OCI-LY3 (cell line): Measurements from ENCODE around the gene ATP8A2.

Source experiments
- EZH2phosphoT487 ChIP-seq: fragments of 200-600 bp; shearing (Covaris generic); IDR thresholded peaks from 2 replicates; pipeline ENCODE4 v1.6.1; 2018; ENCODE audit warnings: antibody characterized with exemption, mixed run types, low read depth
- TF ChIP-seq, protein P1 (sequence below): fragments of 200-600, 300-600 bp; sonication (generic); IDR thresholded peaks from 2 replicates; pipeline ENCODE4 v1.5.1; 2014; ENCODE audit warnings: antibody characterized with exemption, low read length, low read depth

DNA sequence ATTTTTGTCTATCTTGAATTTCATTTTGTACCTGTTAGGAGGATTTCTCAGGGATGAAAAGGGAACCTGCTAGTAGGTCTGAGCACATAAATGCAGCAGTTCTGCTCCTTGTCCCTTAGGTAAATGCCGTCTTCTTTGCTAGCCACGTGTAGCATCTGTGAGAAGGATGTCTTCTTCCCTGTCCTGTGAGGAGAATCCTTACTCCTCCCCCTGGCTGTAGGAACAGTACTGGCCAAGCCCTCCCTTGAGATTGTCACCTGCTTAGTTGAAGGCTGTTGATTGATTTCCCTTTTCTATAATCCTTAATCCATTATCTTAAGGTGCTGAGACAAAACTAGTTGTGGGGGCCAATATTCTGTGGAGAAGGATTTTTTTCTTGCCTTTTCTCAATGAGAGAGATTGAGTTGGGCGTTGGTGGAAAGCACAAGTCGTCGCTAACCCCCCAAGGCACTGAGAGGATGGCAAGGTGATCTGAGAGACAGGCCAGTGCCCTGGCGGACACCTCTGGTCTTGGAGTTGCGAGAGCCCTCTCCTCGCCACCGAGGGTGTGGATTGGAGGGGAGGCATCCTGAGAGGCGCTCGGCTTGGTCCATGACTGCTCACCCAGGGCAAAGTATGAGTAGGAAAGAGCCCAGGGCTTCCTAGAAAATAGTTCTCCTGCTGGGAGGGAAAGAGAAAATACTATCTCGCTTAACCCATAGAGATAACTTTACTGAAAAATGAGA is 216.7 kb downstream of the ATP8A2 start:
- TF ChIP-seq, protein P1, sequence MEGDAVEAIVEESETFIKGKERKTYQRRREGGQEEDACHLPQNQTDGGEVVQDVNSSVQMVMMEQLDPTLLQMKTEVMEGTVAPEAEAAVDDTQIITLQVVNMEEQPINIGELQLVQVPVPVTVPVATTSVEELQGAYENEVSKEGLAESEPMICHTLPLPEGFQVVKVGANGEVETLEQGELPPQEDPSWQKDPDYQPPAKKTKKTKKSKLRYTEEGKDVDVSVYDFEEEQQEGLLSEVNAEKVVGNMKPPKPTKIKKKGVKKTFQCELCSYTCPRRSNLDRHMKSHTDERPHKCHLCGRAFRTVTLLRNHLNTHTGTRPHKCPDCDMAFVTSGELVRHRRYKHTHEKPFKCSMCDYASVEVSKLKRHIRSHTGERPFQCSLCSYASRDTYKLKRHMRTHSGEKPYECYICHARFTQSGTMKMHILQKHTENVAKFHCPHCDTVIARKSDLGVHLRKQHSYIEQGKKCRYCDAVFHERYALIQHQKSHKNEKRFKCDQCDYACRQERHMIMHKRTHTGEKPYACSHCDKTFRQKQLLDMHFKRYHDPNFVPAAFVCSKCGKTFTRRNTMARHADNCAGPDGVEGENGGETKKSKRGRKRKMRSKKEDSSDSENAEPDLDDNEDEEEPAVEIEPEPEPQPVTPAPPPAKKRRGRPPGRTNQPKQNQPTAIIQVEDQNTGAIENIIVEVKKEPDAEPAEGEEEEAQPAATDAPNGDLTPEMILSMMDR = no peak
- TF ChIP-seq EZH2phosphoT487 = no peak
